HCT116 (cell line): ENCODE results near the gene RAB27B. TPM values are rescaled to one million over a fixed set of nuclear protein-coding genes. Genes with fewer than 3 reads are reported as not detected.

Experiments used
- ATAC-seq: fragments of 200-7000 bp; cut with Tn5 transposase; 2 replicates; pipeline ENCODE4 v1.9.1; 2020; ENCODE audit warnings: mild to moderate bottlenecking, moderate library complexity
- BruUV-seq: library from RNA; stranded (reverse); fragments of 400-500 nt; replicated peaks from 2 replicates; lab custom pipeline; 2021; lab: Mats Ljungman, UMichigan
- CTCF ChIA-PET: fragments of 300-600 bp; sonication (Branson Sonifier 250); formaldehyde crosslinking; loops from one replicate; lab custom pipeline; 2021; ENCODE audit warnings: antibody characterized with exemption; lab: Charles Lee
- POLR2A ChIA-PET: fragments of 300-600, 350-600 bp; sonication (Branson Sonifier 250); formaldehyde crosslinking; loops from one replicate; lab custom pipeline; 2021; ENCODE audit warnings: antibody characterized with exemption; lab: Charles Lee
- RAD21 ChIA-PET, 2 experiments: fragments of 300-600 bp; sonication (Branson Sonifier 250); formaldehyde crosslinking; loops; one replicate each; lab custom pipeline; 2023; ENCODE audit warnings: low total read pairs in 2 of 2; ENCODE audit not compliant: uncharacterized antibody in 2 of 2, unreplicated experiment in 2 of 2, low non-redundant PET in 1 of 2; lab: Charles Lee
- DNase-seq: peaks from one replicate; pipeline ENCODE4 v3.0.0-alpha.2; 2010; ENCODE audit warnings: low read depth, low spot score
- H2AFZ ChIP-seq: fragments of 200-600 bp; shearing (Covaris generic), sonication (generic); 2 replicates; pipeline ENCODE4 v1.6.1; 2017; ENCODE audit warnings: low read depth, mixed run types, mixed read lengths, antibody characterized with exemption, low read length; ENCODE audit not compliant: poor library complexity, severe bottlenecking
- H3K27ac ChIP-seq: 2 replicates; pipeline ENCODE4 v1.5.1; 2012; ENCODE audit warnings: low read depth, low read length
- H3K27me3 ChIP-seq: fragments of 200-600 bp; sonication (generic); 2 replicates; pipeline ENCODE4 v1.6.1; 2016; ENCODE audit warnings: mixed run types, low read length, mixed read lengths; ENCODE audit not compliant: insufficient read depth
- H3K36me3 ChIP-seq, 2 experiments: fragments of 200-500 bp in 1 of 2; fragments of 200-600 bp in 1 of 2; sonication (Bioruptor generic) in 1 of 2; sonication (generic) in 1 of 2; 2 replicates each; pipeline versions ENCODE4 v1.5.1 to v1.6.1; 2014 to 2016; ENCODE audit warnings: low read length in 2 of 2, inconsistent platforms in 1 of 2, mixed read lengths in 1 of 2, mixed run types in 1 of 2; ENCODE audit not compliant: insufficient read depth in 2 of 2, control insufficient read depth in 1 of 2
- H3K4me1 ChIP-seq, 2 experiments: fragments of 200-600 bp in 1 of 2; sonication (generic) in 1 of 2; 2 replicates each; pipeline versions ENCODE4 v1.5.1 to v1.6.1; 2012 to 2017; ENCODE audit warnings: low read length in 2 of 2, inconsistent platforms in 1 of 2, mild to moderate bottlenecking in 1 of 2, mixed read lengths in 1 of 2, mixed run types in 1 of 2, moderate library complexity in 1 of 2; ENCODE audit not compliant: insufficient read depth in 2 of 2, control insufficient read depth in 1 of 2
- H3K4me2 ChIP-seq: fragments of 200-600 bp; sonication (generic); 2 replicates; pipeline ENCODE4 v1.6.1; 2017; ENCODE audit warnings: mixed run types, low read length, mixed read lengths
- H3K4me3 ChIP-seq, 2 experiments: fragments of 200-600 bp in 1 of 2; sonication (generic) in 1 of 2; replicated peaks in 1 of 2; 2 replicates each; pipeline ENCODE4 v1.5.1; 2011 to 2016; ENCODE audit warnings: low read length in 2 of 2, control low read depth in 1 of 2, low read depth in 1 of 2, mild to moderate bottlenecking in 1 of 2, mixed read lengths in 1 of 2, mixed run types in 1 of 2
- H3K79me2 ChIP-seq: fragments of 200-600 bp; sonication (generic); 2 replicates; pipeline ENCODE4 v1.6.1; 2017; ENCODE audit warnings: mild to moderate bottlenecking, mixed run types, low read length, moderate library complexity, mixed read lengths; ENCODE audit not compliant: insufficient read depth
- H3K9ac ChIP-seq: fragments of 200-600 bp; sonication (generic); 2 replicates; pipeline ENCODE4 v1.6.1; 2016; ENCODE audit warnings: low read length, mixed read lengths
- H3K9me2 ChIP-seq: fragments of 200-600 bp; sonication (generic), shearing (Covaris generic); 2 replicates; pipeline ENCODE4 v1.6.1; 2017; ENCODE audit warnings: mixed run types, mild to moderate bottlenecking, moderate library complexity; ENCODE audit not compliant: insufficient read depth
- H3K9me3 ChIP-seq, 2 experiments: fragments of 200-500 bp in 1 of 2; fragments of 200-600 bp in 1 of 2; sonication (Bioruptor generic) in 1 of 2; sonication (generic) in 1 of 2; 2 replicates each; pipeline ENCODE4 v1.6.1; 2014 to 2017; ENCODE audit warnings: low read length in 2 of 2, mixed read lengths in 2 of 2, inconsistent platforms in 1 of 2, low read depth in 1 of 2, mild to moderate bottlenecking in 1 of 2, mixed run types in 1 of 2, moderate library complexity in 1 of 2; ENCODE audit not compliant: control insufficient read depth in 1 of 2, insufficient read depth in 1 of 2
- H4K20me1 ChIP-seq: fragments of 200-600 bp; sonication (generic), shearing (Covaris generic); 2 replicates; pipeline ENCODE4 v1.6.1; 2017; ENCODE audit warnings: mixed run types, mild to moderate bottlenecking, moderate library complexity; ENCODE audit not compliant: insufficient read depth
- CBX3 ChIP-seq: IDR thresholded peaks from 2 replicates; pipeline ENCODE4 v1.6.1; 2012; ENCODE audit warnings: low read depth
- FOSL1 ChIP-seq: IDR thresholded peaks from 2 replicates; pipeline ENCODE4 v1.6.1; 2012; ENCODE audit warnings: low read depth
- JUND ChIP-seq: IDR thresholded peaks from 2 replicates; pipeline ENCODE4 v1.6.1; 2012
- POLR2AphosphoS5 ChIP-seq: IDR thresholded peaks from 2 replicates; pipeline ENCODE4 v1.6.1; 2011; ENCODE audit warnings: mild to moderate bottlenecking, low read depth, low read length, moderate library complexity
- RAD21 ChIP-seq: IDR thresholded peaks from 2 replicates; pipeline ENCODE4 v1.6.1; 2012; ENCODE audit warnings: low read depth, mild to moderate bottlenecking
- intact Hi-C: fragments of 100-400 bp; cut with micrococcal nuclease; formaldehyde crosslinking; loops from 2 replicates; pipeline ENCODE4 v1.10.0; 2022
- total RNA-seq: library from RNA; stranded (reverse); gene quantifications from one replicate; pipeline ENCODE4 v1.2.1, GENCODE V29; 2021; ENCODE audit not compliant: unreplicated experiment

Gene RAB27B
- total RNA-seq, 1 experiment from 2014 or later, result 2.2 TPM

GRCh38 chr18:54791657-54792056, 36.6 kb upstream of the RAB27B start (continued):
- no peak for TF ChIP-seq POLR2AphosphoS5

- no peak overlapping the region for H3K4me2 ChIP-seq
- H3K9ac ChIP-seq, result no peak overlapping the region
- intact Hi-C loops, result no loop called here
- no peak for TF ChIP-seq CBX3
- no peak for TF ChIP-seq RAD21
- TF ChIP-seq FOSL1, result no peak
- no peak overlapping the region for H2AFZ ChIP-seq
- no peaks in the 10 kb centered on the region for H3K36me3 ChIP-seq
- H3K27me3 ChIP-seq, result no peaks in the 10 kb centered on the region
- ATAC-seq (no peak), DNase-seq (no peak)
- H3K9me2 ChIP-seq, result no peaks in the 10 kb centered on the region
- ChIA-PET RAD21 (no interaction called here), CTCF (no interaction called here), POLR2A (no interaction called here)
- BruUV-seq, result no TSS peak
- no peaks in the 10 kb centered on the region for H3K79me2 ChIP-seq
- no peaks in the 10 kb centered on the region for H4K20me1 ChIP-seq
- H3K4me1 ChIP-seq, result no peaks in the 10 kb centered on the region
- H3K4me3 ChIP-seq, result no peak overlapping the region
- H3K9me3 ChIP-seq, result no peaks in the 10 kb centered on the region
- H3K27ac ChIP-seq, result no peak overlapping the region
Measured at GRCh38 chr18:54792079-54792478, 36.2 kb upstream of the RAB27B start.

- no peaks in the 10 kb centered on the region for H4K20me1 ChIP-seq
- H3K27me3 ChIP-seq, result no peaks in the 10 kb centered on the region
- no peaks in the 10 kb centered on the region for H3K79me2 ChIP-seq
- BruUV-seq, result no TSS peak
- DNase-seq (no peak), ATAC-seq (no peak)
- H3K36me3 ChIP-seq, result no peaks in the 10 kb centered on the region
- CTCF ChIA-PET, result no interaction called here
- H3K27ac ChIP-seq, result no peak overlapping the region
- no peaks in the 10 kb centered on the region for H3K9me3 ChIP-seq
- H3K4me3 ChIP-seq, result no peak overlapping the region
- RAD21 ChIA-PET, result no interaction called here
- H3K4me1 ChIP-seq, result no peaks in the 10 kb centered on the region
- intact Hi-C loops, result no loop called here
- H2AFZ ChIP-seq, result no peak overlapping the region
- H3K9me2 ChIP-seq, result no peaks in the 10 kb centered on the region
- no peak overlapping the region for H3K4me2 ChIP-seq
- POLR2A ChIA-PET, result no interaction called here
- TF ChIP-seq JUND, result no peak
- TF ChIP-seq, all 23 proteins: peak for 0
- H3K9ac ChIP-seq, result no peak overlapping the region
Measured at GRCh38 chr18:54794823-54795222, 33.5 kb upstream of the RAB27B start.
